WERI-Rb-1 (cell line): ENCODE results near the gene DDX6.
"Not testable (repeated sequence)": the region's sequence is repeated elsewhere in the genome, so short reads cannot be mapped to it uniquely, and the experiment has no call there.

Experiments
- DNase-seq: peaks from one replicate; pipeline ENCODE4 v3.0.0-alpha.2; 2020
- H3K27ac ChIP-seq: fragments of 250-450 bp; sonication (Bioruptor Pico); 2 replicates; pipeline ENCODE4 v1.5.1; 2020; ENCODE audit warnings: mild to moderate bottlenecking, moderate library complexity
- H3K27me3 ChIP-seq: fragments of 250-450 bp; sonication (Bioruptor Pico); 2 replicates; pipeline ENCODE4 v1.5.1; 2021; ENCODE audit warnings: mild to moderate bottlenecking, low read depth, moderate library complexity; ENCODE audit not compliant: insufficient read depth, severe bottlenecking
- H3K36me3 ChIP-seq: fragments of 250-450 bp; sonication (Bioruptor Pico); 2 replicates; pipeline ENCODE4 v1.5.1; 2020; ENCODE audit warnings: mild to moderate bottlenecking, moderate library complexity
- H3K4me3 ChIP-seq: 2 replicates; pipeline ENCODE4 v1.5.1; 2011; ENCODE audit warnings: low read depth, mild to moderate bottlenecking, control low read depth, low read length
- H3K9me3 ChIP-seq: fragments of 250-450 bp; sonication (Bioruptor Pico); 2 replicates; pipeline ENCODE4 v1.5.1; 2021; ENCODE audit warnings: mild to moderate bottlenecking, moderate library complexity; ENCODE audit not compliant: severe bottlenecking
- TF ChIP-seq, protein P1 (sequence below): IDR thresholded peaks from 2 replicates; pipeline ENCODE4 v1.5.1; 2011; ENCODE audit warnings: low read depth, mild to moderate bottlenecking, control low read depth, inconsistent platforms, low read length

The DDX6 gene

DNA sequence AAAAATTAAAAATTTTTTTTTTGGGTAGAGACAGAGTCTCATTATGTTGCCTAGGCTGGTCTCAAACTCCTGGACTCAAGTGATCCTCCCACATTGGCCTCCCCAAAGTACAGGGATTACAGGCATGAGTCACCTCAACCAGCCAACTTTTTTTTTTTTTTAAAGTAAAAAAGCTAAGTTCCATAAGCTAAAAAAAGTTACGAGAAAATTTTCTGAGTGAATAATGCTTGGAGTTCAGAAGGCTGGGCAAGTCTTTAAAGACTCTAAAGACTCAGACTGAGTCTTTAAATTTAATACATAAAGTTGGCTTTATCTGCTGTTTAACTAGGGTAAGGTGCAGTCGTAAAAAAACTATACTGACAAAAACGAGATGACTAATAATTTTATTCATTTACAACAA is 5.6 kb downstream of the DDX6 start:
- peaks cover 54% of the 10 kb centered on the region for H3K36me3 ChIP-seq
- no peaks in the 10 kb centered on the region for H3K9me3 ChIP-seq
- H3K27ac ChIP-seq: no peak overlapping the region
- no peak for DNase-seq
- no peak overlapping the region for H3K4me3 ChIP-seq
- TF ChIP-seq, protein P1, sequence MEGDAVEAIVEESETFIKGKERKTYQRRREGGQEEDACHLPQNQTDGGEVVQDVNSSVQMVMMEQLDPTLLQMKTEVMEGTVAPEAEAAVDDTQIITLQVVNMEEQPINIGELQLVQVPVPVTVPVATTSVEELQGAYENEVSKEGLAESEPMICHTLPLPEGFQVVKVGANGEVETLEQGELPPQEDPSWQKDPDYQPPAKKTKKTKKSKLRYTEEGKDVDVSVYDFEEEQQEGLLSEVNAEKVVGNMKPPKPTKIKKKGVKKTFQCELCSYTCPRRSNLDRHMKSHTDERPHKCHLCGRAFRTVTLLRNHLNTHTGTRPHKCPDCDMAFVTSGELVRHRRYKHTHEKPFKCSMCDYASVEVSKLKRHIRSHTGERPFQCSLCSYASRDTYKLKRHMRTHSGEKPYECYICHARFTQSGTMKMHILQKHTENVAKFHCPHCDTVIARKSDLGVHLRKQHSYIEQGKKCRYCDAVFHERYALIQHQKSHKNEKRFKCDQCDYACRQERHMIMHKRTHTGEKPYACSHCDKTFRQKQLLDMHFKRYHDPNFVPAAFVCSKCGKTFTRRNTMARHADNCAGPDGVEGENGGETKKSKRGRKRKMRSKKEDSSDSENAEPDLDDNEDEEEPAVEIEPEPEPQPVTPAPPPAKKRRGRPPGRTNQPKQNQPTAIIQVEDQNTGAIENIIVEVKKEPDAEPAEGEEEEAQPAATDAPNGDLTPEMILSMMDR: no peak
- no peaks in the 10 kb centered on the region for H3K27me3 ChIP-seq

DNA sequence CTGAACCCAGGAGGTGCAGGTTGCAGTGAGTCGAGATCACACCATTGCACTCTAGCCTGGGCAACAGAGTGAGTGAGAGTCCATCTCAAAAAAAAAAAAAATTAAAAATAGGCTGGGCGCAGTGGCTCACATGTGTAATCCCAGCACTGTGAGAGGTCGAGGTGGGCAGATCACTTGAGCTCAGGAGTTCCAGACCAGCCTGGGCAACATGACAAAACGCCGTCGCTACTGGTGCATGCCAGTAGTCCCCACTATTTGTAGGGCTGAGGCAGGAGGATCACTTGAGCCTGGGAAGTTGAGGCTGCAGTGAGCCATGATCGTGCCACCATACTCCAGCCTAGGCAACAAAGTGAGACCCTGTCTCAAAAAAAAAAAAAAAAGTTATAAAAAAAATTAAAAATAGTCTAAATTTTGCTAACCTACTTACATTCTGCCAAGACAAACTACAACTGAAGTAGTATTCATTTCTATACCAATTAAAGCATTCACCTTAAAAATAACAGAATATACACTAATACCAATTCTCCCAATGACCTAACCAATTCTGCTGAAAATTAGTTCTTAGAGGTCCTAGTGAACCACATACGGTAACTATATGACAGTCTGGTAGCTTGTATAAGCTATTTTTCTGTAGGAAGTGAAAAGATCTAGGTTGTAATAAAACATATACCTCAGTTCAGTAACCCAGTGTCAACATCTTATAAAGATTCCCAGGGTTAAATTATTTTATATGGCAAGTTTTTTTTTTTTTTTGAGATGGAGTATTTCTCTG is 7.1 kb downstream of the DDX6 start:
- TF ChIP-seq, protein P1: no peak
- H3K27me3 ChIP-seq: no peaks in the 10 kb centered on the region
- H3K36me3 ChIP-seq: peaks cover 64% of the 10 kb centered on the region
- no peaks in the 10 kb centered on the region for H3K9me3 ChIP-seq
- H3K4me3 ChIP-seq: no peak overlapping the region
- H3K27ac ChIP-seq: no peak overlapping the region
- DNase-seq: no peak

DNA sequence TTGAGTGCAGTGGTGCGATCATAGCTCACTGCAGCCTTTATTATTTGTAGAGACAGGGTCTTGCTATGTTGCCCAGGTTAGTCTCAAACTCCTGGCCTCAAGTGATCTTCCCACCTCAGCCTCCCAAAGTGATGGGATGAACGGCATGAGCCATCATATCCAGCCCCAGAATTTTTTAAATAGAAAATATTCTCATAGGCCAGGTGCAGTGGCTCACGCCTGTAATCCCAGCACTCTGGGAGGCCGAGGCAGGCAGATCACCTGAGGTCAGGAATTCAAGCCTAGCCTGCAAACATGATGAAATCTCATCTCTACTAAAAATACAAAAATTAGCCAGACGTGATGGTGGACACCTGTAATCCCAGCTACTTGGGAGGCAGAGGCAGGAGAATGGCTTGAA is 7.6 kb downstream of the DDX6 start:
- not testable (repeated sequence) for DNase-seq, H3K27ac ChIP-seq, H3K4me3 ChIP-seq, H3K27me3 ChIP-seq, H3K9me3 ChIP-seq
- H3K36me3 ChIP-seq: peaks cover 68% of the 10 kb centered on the region

DNA sequence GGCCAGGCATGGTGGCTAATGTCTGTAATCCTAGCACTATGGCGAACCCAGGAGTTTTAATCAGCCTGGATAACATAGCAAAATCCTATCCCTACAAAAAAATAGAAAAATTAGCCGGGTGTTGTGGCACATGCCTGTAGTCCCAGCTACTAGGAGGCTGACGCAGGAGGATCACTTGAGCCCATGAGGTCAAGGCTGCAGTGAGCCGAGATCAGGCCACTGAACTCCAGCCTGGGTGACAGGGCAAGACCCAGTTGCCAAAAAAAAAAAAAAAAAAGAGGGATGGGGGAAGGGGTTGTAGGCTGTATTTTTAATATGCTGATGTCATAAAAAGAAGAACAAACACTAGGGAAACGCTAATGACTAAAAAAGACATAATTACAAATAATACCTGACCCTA is 12.1 kb downstream of the DDX6 start:
- DNase-seq: no peak
- H3K27me3 ChIP-seq: no peaks in the 10 kb centered on the region
- peaks cover 75% of the 10 kb centered on the region for H3K36me3 ChIP-seq
- TF ChIP-seq, protein P1: no peak
- no peak overlapping the region for H3K4me3 ChIP-seq
- H3K27ac ChIP-seq: no peak overlapping the region
- no peaks in the 10 kb centered on the region for H3K9me3 ChIP-seq

DNA sequence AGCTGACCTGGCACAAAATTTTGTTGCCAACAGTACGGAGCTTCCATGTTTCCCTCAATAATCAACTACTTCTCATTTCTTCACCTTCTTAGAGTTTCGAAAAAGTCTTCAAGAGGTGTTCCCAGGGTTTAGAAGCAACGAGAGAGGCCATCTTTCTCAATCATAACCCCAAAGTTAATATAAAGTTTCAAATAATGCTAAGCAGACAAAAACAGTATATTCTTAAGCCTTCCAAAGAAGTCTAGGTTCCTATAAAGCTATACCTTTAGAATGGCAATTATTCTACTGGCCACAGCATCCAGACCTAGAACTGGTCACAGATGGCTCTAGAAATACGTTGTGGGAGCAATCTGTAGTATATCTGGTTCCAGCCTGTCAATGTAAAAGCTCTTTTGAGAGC is 16.9 kb downstream of the DDX6 start:
- Histone ChIP-seq H3K4me3 (no peak overlapping the region), H3K27ac (no peak overlapping the region), H3K36me3 (peaks cover 64% of the 10 kb centered on the region), H3K27me3 (no peaks in the 10 kb centered on the region), H3K9me3 (no peaks in the 10 kb centered on the region)
- TF ChIP-seq, protein P1: no peak
- no peak for DNase-seq

DNA sequence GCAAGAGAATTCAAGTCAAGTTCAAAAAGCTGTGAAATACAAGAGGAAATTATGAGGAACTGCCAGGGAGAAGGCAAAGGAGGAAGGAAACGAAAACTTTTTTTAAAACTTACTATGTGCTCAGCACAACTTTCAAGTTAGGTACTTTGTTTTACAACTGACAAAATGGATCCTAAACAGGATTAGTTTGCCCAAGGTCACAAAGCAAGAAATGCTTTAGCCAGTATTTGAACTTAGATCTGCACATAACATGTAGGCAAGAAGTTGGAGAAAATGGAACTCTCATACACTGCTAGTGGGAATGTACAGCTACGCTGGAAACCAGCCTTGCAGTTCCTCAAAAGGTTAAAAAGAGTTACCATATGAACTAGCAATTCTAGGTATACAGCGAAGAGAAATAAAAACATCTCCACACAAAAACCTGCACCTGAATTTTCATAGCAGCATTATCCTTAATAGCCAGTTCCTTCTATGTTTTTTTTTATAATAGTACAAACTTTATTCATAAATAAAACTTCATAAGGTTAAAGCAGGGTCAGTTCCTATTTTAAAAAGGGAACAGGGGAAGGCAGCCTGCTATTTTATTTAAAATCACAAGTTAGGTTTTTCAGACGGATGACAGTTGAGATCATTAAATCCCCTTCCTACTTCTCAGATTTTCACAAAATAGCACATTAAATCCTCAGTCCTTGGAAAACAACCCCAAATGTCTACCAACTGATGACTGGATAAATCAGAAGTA is 19.2 kb downstream of the DDX6 start:
- peaks cover 64% of the 10 kb centered on the region for H3K36me3 ChIP-seq
- no peaks in the 10 kb centered on the region for H3K27me3 ChIP-seq
- no peak overlapping the region for H3K4me3 ChIP-seq
- no peak overlapping the region for H3K27ac ChIP-seq
- no peaks in the 10 kb centered on the region for H3K9me3 ChIP-seq
- TF ChIP-seq, protein P1: no peak
- DNase-seq: no peak
